ENCODE measurements around the gene LSR.

Gene LSR

GRCh38 chr19:35267353-35267817 is 18.6 kb downstream of the LSR start:
- peak overlapping the region; percentile 97 for H3K27ac ChIP-seq
- TF ChIP-seq ZFX (IDR thresholded peaks at IDR 0.05), result peak; percentile 56; the same call in 1 of the 2 replicates
- TF ChIP-seq, protein P1, sequence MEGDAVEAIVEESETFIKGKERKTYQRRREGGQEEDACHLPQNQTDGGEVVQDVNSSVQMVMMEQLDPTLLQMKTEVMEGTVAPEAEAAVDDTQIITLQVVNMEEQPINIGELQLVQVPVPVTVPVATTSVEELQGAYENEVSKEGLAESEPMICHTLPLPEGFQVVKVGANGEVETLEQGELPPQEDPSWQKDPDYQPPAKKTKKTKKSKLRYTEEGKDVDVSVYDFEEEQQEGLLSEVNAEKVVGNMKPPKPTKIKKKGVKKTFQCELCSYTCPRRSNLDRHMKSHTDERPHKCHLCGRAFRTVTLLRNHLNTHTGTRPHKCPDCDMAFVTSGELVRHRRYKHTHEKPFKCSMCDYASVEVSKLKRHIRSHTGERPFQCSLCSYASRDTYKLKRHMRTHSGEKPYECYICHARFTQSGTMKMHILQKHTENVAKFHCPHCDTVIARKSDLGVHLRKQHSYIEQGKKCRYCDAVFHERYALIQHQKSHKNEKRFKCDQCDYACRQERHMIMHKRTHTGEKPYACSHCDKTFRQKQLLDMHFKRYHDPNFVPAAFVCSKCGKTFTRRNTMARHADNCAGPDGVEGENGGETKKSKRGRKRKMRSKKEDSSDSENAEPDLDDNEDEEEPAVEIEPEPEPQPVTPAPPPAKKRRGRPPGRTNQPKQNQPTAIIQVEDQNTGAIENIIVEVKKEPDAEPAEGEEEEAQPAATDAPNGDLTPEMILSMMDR (conservative IDR thresholded peaks at IDR 0.05), result no peak

GRCh38 chr19:35267818-35268535 is 19.2 kb downstream of the LSR start:
- no peak for TF ChIP-seq ZFX (IDR thresholded peaks at IDR 0.05)
- TF ChIP-seq, protein P1 (conservative IDR thresholded peaks at IDR 0.05), result no peak
- H3K27ac ChIP-seq, result peak overlapping the region; percentile 97

GRCh38 chr19:35268536-35269437 is 20.0 kb downstream of the LSR start, which contains the start of gene USF2:
TSS of gene USF2 (plus strand) at chr19:35268962. CDS start at chr19:35269102, 140 bp downstream.
- TF ChIP-seq ZFX (IDR thresholded peaks at IDR 0.05), result no peak
- TF ChIP-seq, protein P1 (conservative IDR thresholded peaks at IDR 0.05), result no peak
- H3K27ac ChIP-seq, result peak within 1 kb of the TSS; percentile 97

- H3K27ac ChIP-seq, result peak overlapping the region; percentile 97
- TF ChIP-seq ZFX (IDR thresholded peaks at IDR 0.05), result peak; percentile 81; the same call in 1 of the 2 replicates
- TF ChIP-seq, protein P1 (conservative IDR thresholded peaks at IDR 0.05), result peak; percentile 95
These were observed 20.8 kb downstream of the LSR start for GRCh38 chr19:35269438-35270117.

DNA sequence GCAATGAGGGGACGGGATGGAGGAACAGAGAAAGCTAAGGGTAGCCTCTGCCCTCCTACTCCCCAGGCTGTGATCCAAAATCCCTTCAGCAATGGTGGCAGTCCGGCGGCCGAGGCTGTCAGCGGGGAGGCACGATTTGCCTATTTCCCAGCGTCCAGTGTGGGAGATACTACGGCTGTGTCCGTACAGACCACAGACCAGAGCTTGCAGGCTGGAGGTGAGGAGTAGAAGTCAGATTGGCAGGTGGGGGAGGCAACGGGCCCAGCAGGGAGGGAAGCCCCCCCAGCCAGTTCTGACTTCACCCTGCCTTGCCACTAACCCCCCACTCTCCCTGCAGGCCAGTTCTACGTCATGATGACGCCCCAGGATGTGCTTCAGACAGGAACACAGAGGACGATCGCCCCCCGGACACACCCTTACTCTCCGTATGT is 21.6 kb downstream of the LSR start:
- peak overlapping the region; percentile 97 for H3K27ac ChIP-seq
- TF ChIP-seq ZFX (IDR thresholded peaks at IDR 0.05), result no peak

- no peak overlapping the region for H3K27ac ChIP-seq
- TF ChIP-seq, protein P1 (conservative IDR thresholded peaks at IDR 0.05), result no peak
- TF ChIP-seq ZFX (IDR thresholded peaks at IDR 0.05), result no peak
These were observed 22.7 kb downstream of the LSR start for GRCh38 chr19:35271546-35271945.

GRCh38 chr19:35272122-35272719 is 23.4 kb downstream of the LSR start:
- no peak overlapping the region for H3K27ac ChIP-seq
- no peak for TF ChIP-seq ZFX (IDR thresholded peaks at IDR 0.05)
- TF ChIP-seq, protein P1 (conservative IDR thresholded peaks at IDR 0.05), result no peak
